Kidney epithelial cell (primary cell): ENCODE results near the gene PTGER1. TPM values are rescaled to one million over a fixed set of nuclear protein-coding genes. Genes with fewer than 3 reads are reported as not detected.
"Not testable (repeated sequence)": the region's sequence is repeated elsewhere in the genome, so short reads cannot be mapped to it uniquely, and the experiment has no call there.

Source experiments
- DNase-seq: peaks from one replicate; pipeline ENCODE4 v3.0.0-alpha.2; 2010; ENCODE audit warnings: low read depth
- H3K27me3 ChIP-seq: 2 replicates; pipeline ENCODE4 v1.6.0; 2011; ENCODE audit warnings: low read length; ENCODE audit not compliant: control insufficient read depth, insufficient read depth
- H3K36me3 ChIP-seq: 2 replicates; pipeline ENCODE4 v1.5.1; 2011; ENCODE audit warnings: low read length; ENCODE audit not compliant: control insufficient read depth, insufficient read depth
- H3K4me3 ChIP-seq: 2 replicates; pipeline ENCODE4 v1.5.1; 2011; ENCODE audit warnings: low read depth, mild to moderate bottlenecking, control low read depth, low read length
- CTCF ChIP-seq: IDR thresholded peaks from 2 replicates; pipeline ENCODE4 v1.5.1; 2011; ENCODE audit warnings: mild to moderate bottlenecking, moderate library complexity, low read length, control low read depth, inconsistent platforms; ENCODE audit not compliant: insufficient read depth, poor library complexity, severe bottlenecking
- total RNA-seq: library from RNA; depleted of rRNA; stranded (reverse); fragments of >200 nt; gene quantifications from 2 replicates; pipeline ENCODE4 v1.2.3, GENCODE V29; 2015

The PTGER1 gene
- total RNA-seq, 1 donor from 2014 or later, result 5.5 TPM

- no peak for TF ChIP-seq CTCF
- H3K27me3 ChIP-seq, result peaks cover 2% of the 10 kb centered on the region
- H3K36me3 ChIP-seq, result peaks cover 1% of the 10 kb centered on the region
- DNase-seq, result no peak
- H3K4me3 ChIP-seq, result no peak overlapping the region
These were observed 7.8 kb downstream of the PTGER1 start for GRCh38 chr19:14467391-14467790.

DNA sequence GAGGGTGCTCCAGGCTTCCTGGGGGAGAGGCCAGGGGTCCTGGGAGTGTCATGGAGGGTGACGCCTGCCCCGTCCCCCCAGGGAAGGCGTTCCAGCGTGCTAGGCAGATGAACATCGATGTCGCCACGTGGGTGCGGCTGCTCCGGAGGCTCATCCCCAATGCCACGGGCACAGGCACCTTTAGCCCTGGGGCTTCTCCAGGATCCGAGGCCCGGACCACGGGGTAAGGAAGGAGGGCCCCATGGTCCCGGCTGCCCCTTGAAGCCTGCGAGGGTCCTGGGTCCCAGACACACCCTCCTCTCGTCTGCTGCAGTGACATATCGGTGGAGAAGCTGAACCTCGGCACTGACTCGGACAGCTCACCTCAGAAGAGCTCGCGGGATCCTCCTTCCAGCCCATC, 11.4 kb downstream of the PTGER1 start:
- Histone ChIP-seq H3K36me3 (peaks cover 1% of the 10 kb centered on the region), H3K4me3 (no peak overlapping the region), H3K27me3 (no peaks in the 10 kb centered on the region)
- TF ChIP-seq CTCF, result no peak
- DNase-seq, result no peak

- DNase-seq, result not testable (repeated sequence)
These were observed 12.8 kb downstream of the PTGER1 start for GRCh38 chr19:14462401-14462800.

DNA sequence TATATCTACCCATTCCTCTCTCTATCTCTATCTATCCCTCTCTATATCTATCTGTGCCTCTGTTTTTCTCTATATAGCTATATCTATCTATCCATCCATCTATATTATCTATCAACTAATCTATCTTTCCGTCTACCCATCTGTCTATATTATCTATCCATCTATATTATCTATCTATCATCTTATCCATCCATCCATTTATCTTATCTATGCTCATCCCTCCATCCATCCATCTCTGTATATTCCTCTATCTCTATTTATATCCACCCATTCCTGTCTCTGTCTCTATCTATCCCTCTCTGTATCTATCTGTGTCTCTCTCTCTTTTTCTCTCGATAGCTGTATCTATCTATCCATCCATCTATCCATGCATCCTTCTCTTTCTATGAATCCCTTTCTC, 14.2 kb downstream of the PTGER1 start:
- Histone ChIP-seq H3K27me3 (no peaks in the 10 kb centered on the region), H3K4me3 (no peak overlapping the region), H3K36me3 (no peaks in the 10 kb centered on the region)
- no peak for DNase-seq
- no peak for TF ChIP-seq CTCF

More at GRCh38 chr19:14462401-14462800, 12.8 kb downstream of the PTGER1 start:
- not testable (repeated sequence) for H3K36me3 ChIP-seq, H3K4me3 ChIP-seq, H3K27me3 ChIP-seq

DNA sequence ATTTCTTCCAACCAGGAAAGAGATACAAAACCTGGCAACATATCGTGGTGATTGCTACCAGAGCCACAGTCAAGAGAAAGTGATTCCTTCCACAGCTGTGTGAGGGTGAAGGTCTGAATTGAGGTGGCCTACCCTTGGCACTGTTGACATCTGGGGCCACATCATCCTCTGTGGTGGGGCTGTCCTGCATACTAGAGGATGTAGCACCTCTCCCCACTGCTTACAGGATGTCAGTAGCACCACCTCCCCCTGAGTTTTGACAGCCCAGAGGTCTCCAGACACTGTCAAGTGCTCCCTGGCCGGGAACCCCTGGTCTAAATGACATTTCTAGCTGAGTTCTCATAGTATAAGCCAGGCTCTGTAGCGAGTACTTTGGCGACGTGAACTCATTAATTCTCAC, 15.5 kb downstream of the PTGER1 start:
- Histone ChIP-seq H3K36me3 (no peaks in the 10 kb centered on the region), H3K4me3 (no peak overlapping the region), H3K27me3 (no peaks in the 10 kb centered on the region)
- DNase-seq, result no peak
- no peak for TF ChIP-seq CTCF

DNA sequence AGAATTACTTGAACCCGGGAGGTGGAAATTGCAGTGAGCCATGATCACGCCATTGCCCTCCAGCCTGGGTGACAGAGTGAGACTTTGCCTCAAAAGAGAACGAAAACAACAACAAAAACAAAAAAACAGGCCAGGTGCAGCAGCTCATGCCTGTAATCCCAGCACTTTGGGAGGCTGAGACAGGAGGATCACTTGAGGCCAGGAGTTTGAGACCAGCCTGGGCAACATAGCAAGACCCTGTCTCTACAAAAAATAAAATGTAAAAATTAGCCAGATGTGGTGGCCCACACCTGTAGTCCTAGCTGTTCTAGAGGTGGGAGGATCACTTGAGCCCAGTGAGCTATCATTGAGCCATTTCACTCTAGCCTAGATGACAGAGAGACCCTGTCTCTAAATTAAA, 22.9 kb downstream of the PTGER1 start:
- H3K27me3 ChIP-seq, DNase-seq, H3K4me3 ChIP-seq, H3K36me3 ChIP-seq: not testable (repeated sequence)

DNA sequence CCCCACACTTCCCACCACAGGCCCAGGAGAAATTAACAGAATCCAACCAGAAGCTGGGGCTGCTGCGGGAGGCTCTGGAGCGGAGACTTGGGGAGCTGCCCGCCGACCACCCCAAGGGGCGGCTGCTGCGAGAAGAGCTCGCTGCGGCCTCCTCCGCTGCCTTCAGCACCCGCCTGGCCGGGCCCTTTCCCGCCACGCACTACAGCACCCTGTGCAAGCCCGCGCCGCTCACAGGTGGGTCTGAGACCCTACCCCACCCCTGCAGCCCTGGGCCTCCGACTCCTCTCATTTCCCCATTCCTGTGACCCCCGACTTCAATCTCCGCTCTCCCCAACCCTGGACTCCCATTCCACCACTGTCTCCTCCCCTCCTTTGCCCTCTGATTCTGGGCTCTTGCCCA, 24.3 kb downstream of the PTGER1 start:
- no peak for DNase-seq
- no peak overlapping the region for H3K4me3 ChIP-seq
- peaks cover 8% of the 10 kb centered on the region for H3K36me3 ChIP-seq
- no peak for TF ChIP-seq CTCF
- H3K27me3 ChIP-seq, result no peaks in the 10 kb centered on the region
